SK-N-MC (cell line): Measurements from ENCODE around the gene PLXDC2.

Source experiments
- EZH2 ChIP-seq: fragments of 200-600 bp; sonication (generic); IDR thresholded peaks from one replicate; pipeline ENCODE4 v1.6.1; 2017; ENCODE audit warnings: antibody characterized with exemption
- POLR2AphosphoS5 ChIP-seq: IDR thresholded peaks from 2 replicates; pipeline ENCODE4 v1.6.1; 2012; ENCODE audit warnings: mild to moderate bottlenecking, low read depth, low read length, borderline replicate concordance

GRCh38 chr10:20146004-20146403 is 329.8 kb downstream of the PLXDC2 start:
- TF ChIP-seq POLR2AphosphoS5 (no peak), EZH2 (no peak)
